ENCODE results near the gene RPS24. TPM values are rescaled to one million over a fixed set of nuclear protein-coding genes. Genes with fewer than 3 reads are reported as not detected.

Gene RPS24
- total and polyA plus RNA-seq, 2 of the 13 experiments (the other 11 are each of a cell fraction or from before 2014, with no cell fraction given), result 2,690 to 3,319 TPM

DNA sequence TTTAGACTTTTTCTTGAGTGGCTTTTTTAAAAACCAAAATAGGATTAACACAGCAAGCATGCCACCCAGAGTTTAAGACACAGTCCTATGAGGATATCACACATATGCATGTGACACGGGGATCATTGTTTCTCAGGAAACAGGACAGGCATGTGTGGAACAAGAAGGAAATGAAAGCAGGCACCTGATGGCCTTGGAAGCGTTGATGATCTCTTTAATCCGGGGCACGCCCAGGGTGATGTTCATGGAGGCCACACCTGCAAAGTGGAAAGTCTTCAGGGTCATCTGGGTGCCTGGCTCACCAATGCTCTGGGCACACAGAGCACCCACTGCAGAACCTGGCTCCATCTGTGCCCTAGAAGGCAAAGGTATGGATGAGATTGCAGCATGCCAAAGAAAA is 48.7 kb upstream of the RPS24 start:
- H3K36me3 ChIP-seq (replicated peaks in 1 of 2; ENCODE audit: control insufficient read depth in 1 of 2, insufficient read depth in 2 of 2, low read length in 2 of 2), result peaks cover 47 to 87% of the 10 kb centered on the region in 2 experiments
- ChIA-PET CTCF (ENCODE audit: low intra/inter-chr PET ratio, low total read pairs) (no interaction called here), POLR2A (no interaction called here)
- TF ChIP-seq, protein P1, sequence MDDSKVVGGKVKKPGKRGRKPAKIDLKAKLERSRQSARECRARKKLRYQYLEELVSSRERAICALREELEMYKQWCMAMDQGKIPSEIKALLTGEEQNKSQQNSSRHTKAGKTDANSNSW (CRISPR knock-in tag; IDR thresholded peaks at IDR 0.05; ENCODE audit: borderline replicate concordance), result no peak
- TF ChIP-seq RCOR2 (CRISPR knock-in tag; IDR thresholded peaks at IDR 0.05), result no peak
- TF ChIP-seq IKZF4 (CRISPR knock-in tag; IDR thresholded peaks at IDR 0.05; ENCODE audit: borderline replicate concordance, low read depth, not compliant biosample characterization), result no peak
- TF ChIP-seq GFI1 (CRISPR knock-in tag; IDR thresholded peaks at IDR 0.05; ENCODE audit: borderline replicate concordance), result no peak
- no peak for FAIRE-seq
- DNase-seq (ENCODE audit: low spot score), result no peak
- no peak overlapping the region for H2AFZ ChIP-seq (ENCODE audit: low read length)
- H3K79me2 ChIP-seq (ENCODE audit: insufficient read depth, low read length), result no peaks in the 10 kb centered on the region
- peaks cover 15% of the 10 kb centered on the region for H3K4me1 ChIP-seq (ENCODE audit: insufficient read depth, low read length)
- no peak for ATAC-seq
- H3K4me3 ChIP-seq (replicated peaks in 1 of 3; ENCODE audit: insufficient read depth in 1 of 3, low read depth in 2 of 3, low read length in 3 of 3), result no peak overlapping the region
- intact Hi-C loops (cut with micrococcal nuclease; ENCODE audit: unreplicated experiment) (no loop called here), in situ Hi-C loops (cut with HindIII; ENCODE audit: extremely low pct_ligation_motif_present, low pct_unique_long_range_greater_than_20kb) (no loop called here)
- H3K27me3 ChIP-seq (ENCODE audit: control insufficient read depth in 1 of 2, insufficient read depth in 2 of 2, low read length in 2 of 2), result no peaks in the 10 kb centered on the region
- no peak overlapping the region for H3K27ac ChIP-seq (ENCODE audit: extremely low read length, insufficient read depth, low read length)
- H3K9ac ChIP-seq (ENCODE audit: insufficient read depth, low read depth, low read length), result no peak overlapping the region
- H3K4me2 ChIP-seq (ENCODE audit: low read depth, low read length), result no peak overlapping the region
- 98% methylated on average over 4 of the region's 4 CpGs for WGBS (ENCODE audit: low lambda C conversion rate)
- H4K20me1 ChIP-seq (ENCODE audit: insufficient read depth, low read length), result no peaks in the 10 kb centered on the region
- no TSS peak for BruUV-seq (replicated peaks)
- H3K9me3 ChIP-seq (ENCODE audit: low read length), result no peaks in the 10 kb centered on the region

DNA sequence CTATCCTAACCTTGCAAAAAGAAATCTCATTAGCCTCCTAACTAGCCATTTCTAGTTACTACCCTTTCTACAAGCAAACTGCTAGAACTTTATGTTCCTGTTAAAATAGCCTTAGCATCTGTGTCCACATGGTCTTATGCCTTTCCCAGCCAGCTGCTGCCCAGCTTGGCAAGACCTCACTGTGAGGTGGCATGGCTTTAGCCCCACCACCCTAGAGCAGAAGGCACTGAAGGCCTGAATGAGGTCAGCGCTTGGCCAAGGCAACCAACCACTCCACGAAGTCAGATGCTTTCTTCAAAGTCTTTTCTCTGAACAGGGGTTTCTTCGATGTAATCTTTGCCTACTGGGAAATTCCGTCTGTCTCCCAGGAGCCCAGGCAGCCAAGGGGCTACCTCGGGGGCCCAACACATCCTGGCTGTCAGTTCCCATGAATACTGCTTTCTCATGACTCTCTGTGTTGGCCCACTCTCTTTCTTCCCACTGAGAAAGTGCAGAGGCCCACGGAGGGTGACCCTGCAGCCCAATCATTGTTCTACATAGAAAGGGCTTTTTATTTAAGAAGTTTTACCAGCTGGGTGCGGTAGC is 45.9 kb upstream of the RPS24 start:
- 100% methylated on average over 7 of the region's 7 CpGs for WGBS (ENCODE audit: low lambda C conversion rate)
- FAIRE-seq, result no peak
- TF ChIP-seq, protein P2, sequence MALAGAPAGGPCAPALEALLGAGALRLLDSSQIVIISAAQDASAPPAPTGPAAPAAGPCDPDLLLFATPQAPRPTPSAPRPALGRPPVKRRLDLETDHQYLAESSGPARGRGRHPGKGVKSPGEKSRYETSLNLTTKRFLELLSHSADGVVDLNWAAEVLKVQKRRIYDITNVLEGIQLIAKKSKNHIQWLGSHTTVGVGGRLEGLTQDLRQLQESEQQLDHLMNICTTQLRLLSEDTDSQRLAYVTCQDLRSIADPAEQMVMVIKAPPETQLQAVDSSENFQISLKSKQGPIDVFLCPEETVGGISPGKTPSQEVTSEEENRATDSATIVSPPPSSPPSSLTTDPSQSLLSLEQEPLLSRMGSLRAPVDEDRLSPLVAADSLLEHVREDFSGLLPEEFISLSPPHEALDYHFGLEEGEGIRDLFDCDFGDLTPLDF (CRISPR knock-in tag; IDR thresholded peaks at IDR 0.05), result no peak
- TF ChIP-seq BORCS8-MEF2B (CRISPR knock-in tag; IDR thresholded peaks at IDR 0.05) (no peak), SMAD1 (CRISPR knock-in tag; IDR thresholded peaks at IDR 0.05; ENCODE audit: borderline replicate concordance, low read depth) (no peak), NFKB2 (CRISPR knock-in tag; IDR thresholded peaks at IDR 0.05; ENCODE audit: borderline replicate concordance) (no peak), GABPA (IDR thresholded peaks at IDR 0.05; ENCODE audit: low read depth, low read length) (no peak), GABPA (CRISPR knock-in tag; IDR thresholded peaks at IDR 0.05; ENCODE audit: low read depth) (no peak), ZNF367 (CRISPR knock-in tag; IDR thresholded peaks at IDR 0.05; ENCODE audit: borderline replicate concordance) (no peak), SOX13 (IDR thresholded peaks at IDR 0.05) (no peak), SOX13 (CRISPR knock-in tag; conservative IDR thresholded peaks at IDR 0.05 in 1 of 2, IDR thresholded peaks at IDR 0.05 in 1 of 2) (no peak)
- TF ChIP-seq, protein P3, sequence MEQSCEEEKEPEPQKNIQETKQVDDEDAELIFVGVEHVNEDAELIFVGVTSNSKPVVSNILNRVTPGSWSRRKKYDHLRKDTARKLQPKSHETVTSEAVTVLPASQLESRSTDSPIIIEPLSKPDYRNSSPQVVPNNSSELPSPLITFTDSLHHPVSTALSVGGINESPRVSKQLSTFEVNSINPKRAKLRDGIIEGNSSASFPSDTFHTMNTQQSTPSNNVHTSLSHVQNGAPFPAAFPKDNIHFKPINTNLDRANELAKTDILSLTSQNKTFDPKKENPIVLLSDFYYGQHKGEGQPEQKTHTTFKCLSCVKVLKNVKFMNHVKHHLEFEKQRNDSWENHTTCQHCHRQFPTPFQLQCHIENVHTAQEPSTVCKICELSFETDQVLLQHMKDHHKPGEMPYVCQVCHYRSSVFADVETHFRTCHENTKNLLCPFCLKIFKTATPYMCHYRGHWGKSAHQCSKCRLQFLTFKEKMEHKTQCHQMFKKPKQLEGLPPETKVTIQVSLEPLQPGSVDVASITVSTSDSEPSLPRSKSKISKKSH (CRISPR knock-in tag; IDR thresholded peaks at IDR 0.05; ENCODE audit: borderline replicate concordance), result no peak
- TF ChIP-seq, protein P4, sequence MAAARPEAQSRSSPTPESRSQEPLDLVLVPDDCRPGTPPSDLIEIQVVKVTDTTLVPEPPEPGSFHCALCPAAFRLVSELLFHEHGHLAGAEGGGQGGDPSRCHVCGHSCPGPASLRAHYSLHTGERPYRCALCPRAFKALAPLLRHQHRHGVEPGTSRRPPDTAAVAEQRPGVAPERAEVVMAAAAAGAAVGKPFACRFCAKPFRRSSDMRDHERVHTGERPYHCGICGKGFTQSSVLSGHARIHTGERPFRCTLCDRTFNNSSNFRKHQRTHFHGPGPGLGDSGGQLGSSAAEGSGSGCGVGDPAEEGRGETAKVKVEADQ (CRISPR knock-in tag; IDR thresholded peaks at IDR 0.05; ENCODE audit: borderline replicate concordance), result no peak

More for the DNA sequence above, 45.9 kb upstream of the RPS24 start:
- BruUV-seq (replicated peaks), result no TSS peak
- Histone ChIP-seq H3K4me2 (ENCODE audit: low read depth, low read length) (no peak overlapping the region), H2AFZ (ENCODE audit: low read length) (no peak overlapping the region), H3K79me2 (ENCODE audit: insufficient read depth, low read length) (no peaks in the 10 kb centered on the region), H3K4me3 (replicated peaks in 1 of 3; ENCODE audit: insufficient read depth in 1 of 3, low read depth in 2 of 3, low read length in 3 of 3) (no peak overlapping the region), H3K27me3 (ENCODE audit: control insufficient read depth in 1 of 2, insufficient read depth in 2 of 2, low read length in 2 of 2) (no peaks in the 10 kb centered on the region), H3K4me1 (ENCODE audit: insufficient read depth, low read length) (peaks cover 24% of the 10 kb centered on the region), H3K9me3 (ENCODE audit: low read length) (no peaks in the 10 kb centered on the region), H3K27ac (ENCODE audit: extremely low read length, insufficient read depth, low read length) (no peak overlapping the region), H3K9ac (ENCODE audit: insufficient read depth, low read depth, low read length) (no peak overlapping the region), H4K20me1 (ENCODE audit: insufficient read depth, low read length) (no peaks in the 10 kb centered on the region), H3K36me3 (replicated peaks in 1 of 2; ENCODE audit: control insufficient read depth in 1 of 2, insufficient read depth in 2 of 2, low read length in 2 of 2) (peaks cover 36 to 84% of the 10 kb centered on the region in 2 experiments)
- ChIA-PET POLR2A (no interaction called here), CTCF (ENCODE audit: low intra/inter-chr PET ratio, low total read pairs) (no interaction called here)
- in situ Hi-C loops (cut with HindIII; ENCODE audit: extremely low pct_ligation_motif_present, low pct_unique_long_range_greater_than_20kb), result no loop called here
- intact Hi-C loops (cut with micrococcal nuclease; ENCODE audit: unreplicated experiment), result no loop called here
- ATAC-seq (no peak), DNase-seq (ENCODE audit: low spot score) (no peak)

Data from HepG2 (cell line).